Gastrocnemius medialis (tissue), 4 donors: ENCODE data around the gene SLC19A2.

Source experiments
- POLR2A ChIP-seq, 2 donors: fragments of 450-650 bp; IDR thresholded peaks; one replicate each; pipeline ENCODE4 v1.6.1; 2017; ENCODE audit warnings: antibody characterized with exemption in 2 of 2, mild to moderate bottlenecking in 2 of 2, moderate library complexity in 2 of 2
- TF ChIP-seq, protein P1 (sequence below), 5 experiments: fragments of 450-650 bp in 3 of 5; fragments of 200-600 bp in 2 of 5; sonication (generic) in 2 of 5; IDR thresholded peaks in 4 of 5; conservative IDR thresholded peaks in 1 of 5; 1 replicate in 4 of 5; 2 replicates in 1 of 5; pipeline ENCODE4 v1.5.1; 2016 to 2019; ENCODE audit warnings: antibody characterized with exemption in 5 of 5, mild to moderate bottlenecking in 3 of 5, moderate library complexity in 3 of 5

DNA sequence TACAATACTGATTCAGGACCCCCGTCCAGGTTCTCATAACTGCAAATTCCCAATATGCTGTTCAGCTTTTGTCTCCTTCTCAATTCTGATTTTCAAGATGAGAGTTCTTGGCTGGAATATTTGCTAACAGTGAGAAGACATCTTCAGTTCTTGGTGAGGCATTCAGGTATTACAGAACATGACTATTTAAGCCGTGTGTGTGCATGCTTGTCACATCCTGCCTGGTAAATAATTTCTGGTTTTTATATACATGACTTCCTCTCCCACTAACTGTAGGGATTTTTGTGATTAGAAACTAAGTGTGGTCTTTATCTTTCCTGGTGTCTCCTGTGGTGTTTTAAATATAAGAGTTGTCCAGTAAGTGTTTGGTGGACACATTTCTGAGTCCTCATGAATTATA, 10.2 kb upstream of the SLC19A2 start:
- TF ChIP-seq, protein P1, sequence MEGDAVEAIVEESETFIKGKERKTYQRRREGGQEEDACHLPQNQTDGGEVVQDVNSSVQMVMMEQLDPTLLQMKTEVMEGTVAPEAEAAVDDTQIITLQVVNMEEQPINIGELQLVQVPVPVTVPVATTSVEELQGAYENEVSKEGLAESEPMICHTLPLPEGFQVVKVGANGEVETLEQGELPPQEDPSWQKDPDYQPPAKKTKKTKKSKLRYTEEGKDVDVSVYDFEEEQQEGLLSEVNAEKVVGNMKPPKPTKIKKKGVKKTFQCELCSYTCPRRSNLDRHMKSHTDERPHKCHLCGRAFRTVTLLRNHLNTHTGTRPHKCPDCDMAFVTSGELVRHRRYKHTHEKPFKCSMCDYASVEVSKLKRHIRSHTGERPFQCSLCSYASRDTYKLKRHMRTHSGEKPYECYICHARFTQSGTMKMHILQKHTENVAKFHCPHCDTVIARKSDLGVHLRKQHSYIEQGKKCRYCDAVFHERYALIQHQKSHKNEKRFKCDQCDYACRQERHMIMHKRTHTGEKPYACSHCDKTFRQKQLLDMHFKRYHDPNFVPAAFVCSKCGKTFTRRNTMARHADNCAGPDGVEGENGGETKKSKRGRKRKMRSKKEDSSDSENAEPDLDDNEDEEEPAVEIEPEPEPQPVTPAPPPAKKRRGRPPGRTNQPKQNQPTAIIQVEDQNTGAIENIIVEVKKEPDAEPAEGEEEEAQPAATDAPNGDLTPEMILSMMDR (IDR thresholded peaks at IDR 0.05 in 4 of 5, conservative IDR thresholded peaks at IDR 0.05 in 1 of 5) = no peak
- TF ChIP-seq POLR2A (IDR thresholded peaks at IDR 0.05) = no peak
